Smooth muscle cell (in vitro differentiated cells): ENCODE results near the gene AQP1. TPM values are rescaled to one million over a fixed set of nuclear protein-coding genes. Genes with fewer than 3 reads are reported as not detected.
A peak's percentile ranks its signal among the peaks of the same experiment; 100 is the strongest.

ENCODE experiments used
- DNase-seq: peaks from one replicate; lab custom pipeline; 2025; ENCODE audit not compliant: unreplicated experiment; lab: John Stamatoyannopoulos, UW
- H2AFZ ChIP-seq: fragments of 200-600 bp; sonication (generic); 2 replicates; pipeline ENCODE4 v1.6.0; 2016; ENCODE audit warnings: antibody characterized with exemption, low read depth, mild to moderate bottlenecking
- H3F3A ChIP-seq: fragments of 200-600 bp; sonication (generic); 2 replicates; pipeline ENCODE4 v1.6.0; 2017; ENCODE audit warnings: antibody characterized with exemption, low read depth
- H3K27ac ChIP-seq: fragments of 200-600 bp; sonication (generic); 2 replicates; pipeline ENCODE4 v1.5.1; 2016; ENCODE audit warnings: low read depth, mild to moderate bottlenecking
- H3K27me3 ChIP-seq: fragments of 200-600 bp; sonication (generic); 2 replicates; pipeline ENCODE4 v1.6.1; 2016; ENCODE audit warnings: low read depth, mild to moderate bottlenecking
- H3K36me3 ChIP-seq: fragments of 200-600 bp; sonication (generic); 2 replicates; pipeline ENCODE4 v1.5.1; 2016; ENCODE audit warnings: low read depth
- H3K4me1 ChIP-seq: fragments of 200-600 bp; sonication (generic); 2 replicates; pipeline ENCODE4 v1.5.1; 2016; ENCODE audit warnings: low read depth
- H3K4me2 ChIP-seq: fragments of 200-600 bp; sonication (generic); 2 replicates; pipeline ENCODE4 v1.6.0; 2016; ENCODE audit warnings: mild to moderate bottlenecking
- H3K4me3 ChIP-seq: fragments of 200-600 bp; sonication (generic); 2 replicates; pipeline ENCODE4 v1.5.1; 2016; ENCODE audit warnings: mild to moderate bottlenecking
- H3K79me2 ChIP-seq: fragments of 200-600 bp; sonication (generic); 2 replicates; pipeline ENCODE4 v1.6.0; 2016; ENCODE audit warnings: low read depth, mild to moderate bottlenecking
- H3K9ac ChIP-seq: fragments of 200-600 bp; sonication (generic); 2 replicates; pipeline ENCODE4 v1.6.0; 2016; ENCODE audit warnings: low read depth
- H3K9me3 ChIP-seq: fragments of 200-600 bp; sonication (generic); replicated peaks from 2 replicates; pipeline ENCODE4 v1.5.1; 2016; ENCODE audit warnings: low read depth
- H4K20me1 ChIP-seq: fragments of 200-600 bp; sonication (generic); 2 replicates; pipeline ENCODE4 v1.6.0; 2016; ENCODE audit warnings: low read depth
- WGBS: methylation state at CpG from one replicate; pipeline ENCODE4 v1.1.7; 2016; ENCODE audit warnings: low lambda C conversion rate; 5-methylcytosine and 5-hydroxymethylcytosine counted together
- polyA plus RNA-seq: library from polyadenylated mRNA; unstranded; fragments of >200 nt; fragmentation: Nextera tagmentation; extraction: Ambion mirVana; gene quantifications from 2 replicates; pipeline ENCODE4 v1.2.1, GENCODE V29; 2016
- total RNA-seq: library from RNA; depleted of rRNA; stranded (reverse); fragments of >200 nt; gene quantifications from 2 replicates; pipeline ENCODE4 v1.2.3, GENCODE V29; 2014
- TF ChIP-seq, protein P1 (sequence below): fragments of 200-600 bp; sonication (generic); IDR thresholded peaks from 2 replicates; pipeline ENCODE4 v1.5.1; 2017; ENCODE audit warnings: borderline replicate concordance, mild to moderate bottlenecking, antibody characterized with exemption; ENCODE audit not compliant: insufficient read depth, poor library complexity, severe bottlenecking

The AQP1 gene
- total and polyA plus RNA-seq, 2 experiments from 2014 or later = 2,330 to 2,747 TPM

- Histone ChIP-seq H3K4me3 (no peak overlapping the region), H3K36me3 (no peaks in the 10 kb centered on the region), H3K9ac (peak overlapping the region; percentile 15), H3F3A (peaks cover 7% of the 10 kb centered on the region), H3K79me2 (peaks cover 41% of the 10 kb centered on the region), H3K9me3 (no peaks in the 10 kb centered on the region), H2AFZ (no peak overlapping the region), H3K4me1 (peaks cover 15% of the 10 kb centered on the region), H3K27ac (peak overlapping the region; percentile 78), H3K27me3 (no peaks in the 10 kb centered on the region), H3K4me2 (peak overlapping the region; percentile 98), H4K20me1 (peaks cover 38% of the 10 kb centered on the region)
- TF ChIP-seq, protein P1, sequence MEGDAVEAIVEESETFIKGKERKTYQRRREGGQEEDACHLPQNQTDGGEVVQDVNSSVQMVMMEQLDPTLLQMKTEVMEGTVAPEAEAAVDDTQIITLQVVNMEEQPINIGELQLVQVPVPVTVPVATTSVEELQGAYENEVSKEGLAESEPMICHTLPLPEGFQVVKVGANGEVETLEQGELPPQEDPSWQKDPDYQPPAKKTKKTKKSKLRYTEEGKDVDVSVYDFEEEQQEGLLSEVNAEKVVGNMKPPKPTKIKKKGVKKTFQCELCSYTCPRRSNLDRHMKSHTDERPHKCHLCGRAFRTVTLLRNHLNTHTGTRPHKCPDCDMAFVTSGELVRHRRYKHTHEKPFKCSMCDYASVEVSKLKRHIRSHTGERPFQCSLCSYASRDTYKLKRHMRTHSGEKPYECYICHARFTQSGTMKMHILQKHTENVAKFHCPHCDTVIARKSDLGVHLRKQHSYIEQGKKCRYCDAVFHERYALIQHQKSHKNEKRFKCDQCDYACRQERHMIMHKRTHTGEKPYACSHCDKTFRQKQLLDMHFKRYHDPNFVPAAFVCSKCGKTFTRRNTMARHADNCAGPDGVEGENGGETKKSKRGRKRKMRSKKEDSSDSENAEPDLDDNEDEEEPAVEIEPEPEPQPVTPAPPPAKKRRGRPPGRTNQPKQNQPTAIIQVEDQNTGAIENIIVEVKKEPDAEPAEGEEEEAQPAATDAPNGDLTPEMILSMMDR = no peak
- 70% methylated on average over 11 of the region's 11 CpGs for WGBS
- no peak for DNase-seq
Observed at GRCh38 chr7:30910411-30911073, 1.1 kb upstream of the AQP1 start.

- no peak overlapping the region for H2AFZ ChIP-seq
- H3K36me3 ChIP-seq = no peaks in the 10 kb centered on the region
- TF ChIP-seq, protein P1 = no peak
- peak overlapping the region; percentile 57 for H3K4me3 ChIP-seq
- no peaks in the 10 kb centered on the region for H3K27me3 ChIP-seq
- H3K9ac ChIP-seq = peak overlapping the region; percentile 15
- DNase-seq = no peak
- peak overlapping the region; percentile 78 for H3K27ac ChIP-seq
- H3K9me3 ChIP-seq = no peaks in the 10 kb centered on the region
- H3F3A ChIP-seq = peaks cover 7% of the 10 kb centered on the region
- H3K4me2 ChIP-seq = peak overlapping the region; percentile 98
- WGBS = 86% methylated on average over 11 of the region's 11 CpGs
- peaks cover 44% of the 10 kb centered on the region for H4K20me1 ChIP-seq
- peaks cover 47% of the 10 kb centered on the region for H3K79me2 ChIP-seq
- H3K4me1 ChIP-seq = peaks cover 16% of the 10 kb centered on the region
Observed at GRCh38 chr7:30911133-30911532, 520 bp upstream of the AQP1 start.

DNA sequence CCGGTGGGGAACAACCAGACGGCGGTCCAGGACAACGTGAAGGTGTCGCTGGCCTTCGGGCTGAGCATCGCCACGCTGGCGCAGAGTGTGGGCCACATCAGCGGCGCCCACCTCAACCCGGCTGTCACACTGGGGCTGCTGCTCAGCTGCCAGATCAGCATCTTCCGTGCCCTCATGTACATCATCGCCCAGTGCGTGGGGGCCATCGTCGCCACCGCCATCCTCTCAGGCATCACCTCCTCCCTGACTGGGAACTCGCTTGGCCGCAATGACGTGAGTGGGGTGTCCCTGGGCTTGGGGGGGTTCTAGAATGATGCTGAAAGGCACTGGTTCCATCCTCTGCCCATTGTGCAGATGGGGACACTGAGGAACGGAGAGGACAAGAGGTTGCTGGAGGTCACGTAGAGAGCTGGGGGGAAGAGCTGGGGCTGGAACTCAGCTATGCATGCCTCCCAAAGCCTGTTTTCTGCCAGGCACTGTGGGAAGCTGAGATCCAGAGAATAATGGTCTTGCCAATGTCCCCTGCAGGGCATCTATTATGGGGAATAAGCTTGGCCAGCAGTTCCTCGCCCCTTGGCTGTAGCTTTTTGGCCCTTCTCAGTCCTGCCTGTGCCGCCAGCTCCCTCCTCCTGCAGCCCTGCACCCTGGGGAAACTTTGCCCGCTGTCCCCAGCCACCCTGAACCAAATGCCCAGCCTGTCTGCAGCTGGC lies 523 bp downstream of the AQP1 start:
- Histone ChIP-seq H3K4me3 (peak overlapping the region; percentile 57), H3K4me2 (peak overlapping the region; percentile 98), H2AFZ (no peak overlapping the region), H3K27me3 (no peaks in the 10 kb centered on the region), H3K79me2 (peaks cover 58% of the 10 kb centered on the region), H4K20me1 (peaks cover 55% of the 10 kb centered on the region), H3K9me3 (no peaks in the 10 kb centered on the region), H3K9ac (peak overlapping the region; percentile 52), H3K4me1 (peaks cover 20% of the 10 kb centered on the region), H3K36me3 (no peaks in the 10 kb centered on the region), H3K27ac (peak overlapping the region; percentile 78), H3F3A (peaks cover 7% of the 10 kb centered on the region)
- WGBS = 91% methylated on average over 26 of the region's 26 CpGs
- DNase-seq = no peak
- TF ChIP-seq, protein P1 = no peak
